Endothelial cell of umbilical vein (primary cell): ENCODE measurements around the gene FAM9A. TPM values are rescaled to one million over a fixed set of nuclear protein-coding genes. Genes with fewer than 3 reads are reported as not detected.

Experiments used
- BruUV-seq: library from RNA; stranded (reverse); fragments of 400-500 nt; replicated peaks from 2 replicates; lab custom pipeline; 2021; lab: Mats Ljungman, UMichigan
- CTCF ChIA-PET: fragments of 300-600, 350-600 bp; sonication (Branson Sonifier 250); formaldehyde crosslinking; loops from one replicate; lab custom pipeline; 2021; ENCODE audit warnings: antibody characterized with exemption, inconsistent platforms; lab: Charles Lee
- POLR2A ChIA-PET: fragments of 300-600, 350-600 bp; sonication (Branson Sonifier 250); formaldehyde crosslinking; loops from one replicate; lab custom pipeline; 2021; ENCODE audit warnings: antibody characterized with exemption, inconsistent platforms; lab: Charles Lee
- DNase-seq: peaks from one replicate; pipeline ENCODE4 v3.0.0-alpha.2; 2011; ENCODE audit warnings: low read depth, low spot score
- FAIRE-seq: peaks from 2 replicates; lab custom pipeline; 2011; peaks lifted over from hg19 to GRCh38; lab: Jason Lieb, UNC
- H2AFZ ChIP-seq: 2 replicates; pipeline ENCODE4 v1.6.0; 2012; ENCODE audit warnings: low read depth, low read length, control low read depth, inconsistent platforms
- H3K27ac ChIP-seq: 2 replicates; pipeline ENCODE4 v1.5.1; 2011; ENCODE audit warnings: low read depth, mild to moderate bottlenecking, control low read depth, low read length, moderate library complexity; ENCODE audit not compliant: insufficient read depth
- H3K27me3 ChIP-seq, 2 experiments: 2 replicates each; pipeline versions ENCODE4 v1.6.0 to v1.6.1; 2011; ENCODE audit warnings: low read length in 2 of 2, mixed read lengths in 1 of 2; ENCODE audit not compliant: control insufficient read depth in 2 of 2, insufficient read depth in 2 of 2
- H3K36me3 ChIP-seq, 2 experiments: 2 replicates in 1 of 2; 3 replicates in 1 of 2; pipeline ENCODE4 v1.5.1; 2011; ENCODE audit warnings: low read length in 2 of 2, mild to moderate bottlenecking in 1 of 2, moderate library complexity in 1 of 2; ENCODE audit not compliant: control insufficient read depth in 2 of 2, insufficient read depth in 2 of 2; ENCODE audit errors: extremely low read depth in 1 of 2
- H3K4me1 ChIP-seq: 3 replicates; pipeline ENCODE4 v1.5.1; 2011; ENCODE audit warnings: mild to moderate bottlenecking, low read length; ENCODE audit not compliant: control insufficient read depth, insufficient read depth; ENCODE audit errors: extremely low read depth
- H3K4me2 ChIP-seq: 2 replicates; pipeline ENCODE4 v1.6.1; 2011; ENCODE audit warnings: low read length, control low read depth, mixed read lengths; ENCODE audit not compliant: insufficient read depth
- H3K4me3 ChIP-seq, 3 experiments: fragments of 200-600 bp in 1 of 3; sonication (generic), shearing (Covaris generic) in 1 of 3; replicated peaks in 1 of 3; 2 replicates each; pipeline ENCODE4 v1.5.1; 2011 to 2016; ENCODE audit warnings: control low read depth in 3 of 3, low read length in 3 of 3, mild to moderate bottlenecking in 2 of 3, inconsistent platforms in 1 of 3, low read depth in 1 of 3, moderate library complexity in 1 of 3; ENCODE audit not compliant: insufficient read depth in 1 of 3
- H3K79me2 ChIP-seq: 2 replicates; pipeline ENCODE4 v1.6.0; 2012; ENCODE audit warnings: low read length, inconsistent platforms; ENCODE audit not compliant: control insufficient read depth, insufficient read depth
- H3K9ac ChIP-seq: replicated peaks from 2 replicates; pipeline ENCODE3; 2011; ENCODE audit warnings: low read length, control low read depth; ENCODE audit not compliant: insufficient read depth; ENCODE audit errors: extremely low read depth
- H3K9me1 ChIP-seq: replicated peaks from 3 replicates; pipeline ENCODE4 v1.6.0; 2011; ENCODE audit warnings: mild to moderate bottlenecking, low read length; ENCODE audit not compliant: control insufficient read depth, insufficient read depth; ENCODE audit errors: extremely low read depth
- H3K9me3 ChIP-seq: replicated peaks from 2 replicates; pipeline ENCODE4 v1.5.1; 2012; ENCODE audit warnings: low read length, inconsistent platforms; ENCODE audit not compliant: control insufficient read depth, insufficient read depth
- H4K20me1 ChIP-seq: replicated peaks from 2 replicates; pipeline ENCODE3; 2011; ENCODE audit warnings: mild to moderate bottlenecking, low read length; ENCODE audit not compliant: control insufficient read depth, insufficient read depth; ENCODE audit errors: extremely low read depth
- EZH2 ChIP-seq: IDR thresholded peaks from 2 replicates; pipeline ENCODE4 v1.6.1; 2012; ENCODE audit warnings: borderline replicate concordance, low read depth, mild to moderate bottlenecking, moderate library complexity, low read length, inconsistent platforms; ENCODE audit not compliant: severe bottlenecking
- FOS ChIP-seq: IDR thresholded peaks from 2 replicates; pipeline ENCODE4 v1.6.1; 2011; ENCODE audit warnings: mild to moderate bottlenecking, low read length, moderate library complexity, borderline replicate concordance; ENCODE audit not compliant: insufficient read depth
- GATA2 ChIP-seq: IDR thresholded peaks from 2 replicates; pipeline ENCODE4 v1.7.0; 2011; ENCODE audit warnings: low read depth, mild to moderate bottlenecking, moderate library complexity, mixed read lengths, low read length; ENCODE audit not compliant: insufficient read length, insufficient read depth
- JUN ChIP-seq: IDR thresholded peaks from 2 replicates; pipeline ENCODE4 v1.6.1; 2011; ENCODE audit warnings: borderline replicate concordance, low read depth; ENCODE audit not compliant: insufficient read length, insufficient read depth
- MYC ChIP-seq: IDR thresholded peaks from one replicate; pipeline ENCODE4 v1.6.1; 2011; ENCODE audit warnings: mild to moderate bottlenecking, low read depth, low read length
- POLR2A ChIP-seq: IDR thresholded peaks from 2 replicates; pipeline ENCODE4 v1.6.1; 2012; ENCODE audit warnings: low read depth, mild to moderate bottlenecking, control low read depth, low read length
- POLR2AphosphoS5 ChIP-seq: IDR thresholded peaks from 2 replicates; pipeline ENCODE4 v1.6.1; 2012; ENCODE audit warnings: low read depth, mild to moderate bottlenecking, control low read depth, low read length, moderate library complexity; ENCODE audit not compliant: insufficient read depth
- dilution Hi-C: fragments of 300-500 bp; cut with MboI; formaldehyde crosslinking; loops from one replicate; pipeline ENCODE4 v1.15.0; 2019; ENCODE audit warnings: low sequenced_read_pairs; ENCODE audit not compliant: extremely low pct_ligation_motif_present
- intact Hi-C: fragments of 100-400 bp; cut with micrococcal nuclease; formaldehyde crosslinking; loops from one replicate; pipeline ENCODE4 v1.10.0; 2022
- polyA plus RNA-seq, 4 experiments: library from polyadenylated mRNA; depleted of rRNA in 3 of 4; stranded (reverse) in 3 of 4; unstranded in 1 of 4; fragments of >200 nt; gene quantifications; 2 replicates each; pipeline versions ENCODE4 v1.2.1 to v1.2.3, GENCODE V29; 2011 to 2012; ENCODE audit warnings: missing spikeins in 1 of 4
- total RNA-seq: library from RNA; stranded (reverse); gene quantifications from 2 replicates; pipeline ENCODE4 v1.2.3, GENCODE V29; 2021
- TF ChIP-seq, protein P1 (sequence below), 2 donors: IDR thresholded peaks; 1 replicate in 1 of 2; 2 replicates in 1 of 2; pipeline ENCODE4 v1.5.1; 2011; ENCODE audit warnings: low read length in 2 of 2, mild to moderate bottlenecking in 2 of 2, moderate library complexity in 2 of 2, control low read depth in 1 of 2, inconsistent platforms in 1 of 2, low read depth in 1 of 2; ENCODE audit not compliant: insufficient read depth in 1 of 2; ENCODE audit errors: extremely low read depth in 1 of 2
- TF ChIP-seq, protein P2 (sequence below): IDR thresholded peaks from 2 replicates; pipeline ENCODE4 v1.6.1; 2011; ENCODE audit not compliant: insufficient read depth, insufficient read length

FAM9A gene
- total and polyA plus RNA-seq, 2 donors (not counting 3 experiments of a cell fraction or from before 2014, with no cell fraction given): not detected

DNA sequence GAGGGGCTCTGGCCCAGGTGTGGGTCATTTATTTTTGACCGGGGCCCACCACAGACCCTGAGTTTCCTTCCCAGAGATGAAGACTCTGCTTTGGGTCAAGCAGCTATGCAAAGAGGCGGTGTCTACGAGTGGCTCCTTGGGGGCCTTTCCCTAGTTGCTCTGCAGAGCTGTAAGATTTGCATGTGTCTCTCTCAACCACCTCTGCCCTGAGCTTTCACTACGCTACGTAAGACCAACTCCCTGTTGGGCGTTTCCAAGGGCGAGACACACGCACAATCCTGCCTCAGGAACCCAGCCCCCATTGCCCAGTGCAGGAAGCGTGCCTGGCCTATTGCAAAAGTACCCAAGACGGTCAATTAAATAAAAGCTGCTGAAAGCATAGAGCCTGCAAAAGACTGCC lies 59.2 kb downstream of the FAM9A start:
- Histone ChIP-seq H3K9ac (no peak overlapping the region), H3K36me3 (no peaks in the 10 kb centered on the region), H3K4me1 (no peaks in the 10 kb centered on the region), H4K20me1 (no peaks in the 10 kb centered on the region), H3K9me3 (no peaks in the 10 kb centered on the region), H3K4me3 (no peak overlapping the region), H3K9me1 (no peaks in the 10 kb centered on the region), H3K79me2 (no peaks in the 10 kb centered on the region), H3K4me2 (no peak overlapping the region), H3K27me3 (no peaks in the 10 kb centered on the region), H2AFZ (no peak overlapping the region), H3K27ac (no peak overlapping the region)
- DNase-seq (no peak), FAIRE-seq (no peak)
- POLR2A ChIA-PET: no interaction called here
- BruUV-seq: no TSS peak
- dilution Hi-C loops: no loop called here
- CTCF ChIA-PET: no interaction called here
- intact Hi-C loops: loop anchor here (10.0 kb wide), 1 partner anchor 963 kb away; no protein-coding TSS in a partner anchor
- TF ChIP-seq MYC (no peak), JUN (no peak), FOS (no peak), POLR2A (no peak), GATA2 (no peak), EZH2 (no peak), POLR2AphosphoS5 (no peak)
- TF ChIP-seq, protein P1, sequence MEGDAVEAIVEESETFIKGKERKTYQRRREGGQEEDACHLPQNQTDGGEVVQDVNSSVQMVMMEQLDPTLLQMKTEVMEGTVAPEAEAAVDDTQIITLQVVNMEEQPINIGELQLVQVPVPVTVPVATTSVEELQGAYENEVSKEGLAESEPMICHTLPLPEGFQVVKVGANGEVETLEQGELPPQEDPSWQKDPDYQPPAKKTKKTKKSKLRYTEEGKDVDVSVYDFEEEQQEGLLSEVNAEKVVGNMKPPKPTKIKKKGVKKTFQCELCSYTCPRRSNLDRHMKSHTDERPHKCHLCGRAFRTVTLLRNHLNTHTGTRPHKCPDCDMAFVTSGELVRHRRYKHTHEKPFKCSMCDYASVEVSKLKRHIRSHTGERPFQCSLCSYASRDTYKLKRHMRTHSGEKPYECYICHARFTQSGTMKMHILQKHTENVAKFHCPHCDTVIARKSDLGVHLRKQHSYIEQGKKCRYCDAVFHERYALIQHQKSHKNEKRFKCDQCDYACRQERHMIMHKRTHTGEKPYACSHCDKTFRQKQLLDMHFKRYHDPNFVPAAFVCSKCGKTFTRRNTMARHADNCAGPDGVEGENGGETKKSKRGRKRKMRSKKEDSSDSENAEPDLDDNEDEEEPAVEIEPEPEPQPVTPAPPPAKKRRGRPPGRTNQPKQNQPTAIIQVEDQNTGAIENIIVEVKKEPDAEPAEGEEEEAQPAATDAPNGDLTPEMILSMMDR (IDR thresholded peaks at IDR 0.05; ENCODE audit: extremely low read depth in 1 of 2, insufficient read depth in 1 of 2, low read depth in 1 of 2, low read length in 2 of 2): no peak
- TF ChIP-seq, protein P2, sequence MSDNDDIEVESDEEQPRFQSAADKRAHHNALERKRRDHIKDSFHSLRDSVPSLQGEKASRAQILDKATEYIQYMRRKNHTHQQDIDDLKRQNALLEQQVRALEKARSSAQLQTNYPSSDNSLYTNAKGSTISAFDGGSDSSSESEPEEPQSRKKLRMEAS: no peak

Other genes with a start within 250 kb of the FAM9A start
- 0.18 and 0.55 TPM in 2 replicates for gene ANOS1, start 69.2 kb downstream of the FAM9A start, total RNA-seq
- gene ANOS1, start 69.2 kb downstream of the FAM9A start, polyA plus RNA-seq: 0.60 and 0.87 TPM in 2 replicates
- gene FAM9B, start 232.7 kb upstream of the FAM9A start, total RNA-seq: not detected in 2 replicates
- not detected in 2 replicates for gene FAM9B, start 232.7 kb upstream of the FAM9A start, polyA plus RNA-seq